K562 (cell line): ENCODE results near the gene LMO3. TPM values are rescaled to one million over a fixed set of nuclear protein-coding genes. Genes with fewer than 3 reads are reported as not detected.

ENCODE experiments used
- CCNT2 ChIP-seq: IDR thresholded peaks from 2 replicates; pipeline ENCODE4 v1.6.1; 2011; ENCODE audit warnings: borderline replicate concordance, low read depth, mild to moderate bottlenecking, moderate library complexity, mixed read lengths, low read length; ENCODE audit not compliant: insufficient read length; ENCODE audit errors: extremely low read depth
- DPF2 ChIP-seq: fragments of 450-650 bp; IDR thresholded peaks from 2 replicates; pipeline ENCODE4 v1.6.1; 2016
- NFXL1 ChIP-seq: fragments of 450-650 bp; formaldehyde crosslinking; IDR thresholded peaks from 2 replicates; pipeline ENCODE4 v1.4.0; 2021; ENCODE audit warnings: mild to moderate bottlenecking
- SLC30A9 ChIP-seq: fragments of 250-450 bp; sonication (Bioruptor Pico); IDR thresholded peaks from 2 replicates; pipeline ENCODE4 v1.8.0; 2022; ENCODE audit warnings: mild to moderate bottlenecking, moderate library complexity
- ZBTB12 ChIP-seq: fragments of 250-450 bp; sonication (Bioruptor Pico); IDR thresholded peaks from 2 replicates; pipeline ENCODE4 v1.4.0; 2020
- ZNF311 ChIP-seq: fragments of 250-450 bp; sonication (Bioruptor Pico); IDR thresholded peaks from 2 replicates; pipeline ENCODE4 v1.4.0; 2020; ENCODE audit warnings: mild to moderate bottlenecking, moderate library complexity
- ZNF639 ChIP-seq, 2 experiments: fragments of 200-800 bp in 1 of 2; sonication (Bioruptor generic) in 1 of 2; sonication (generic) in 1 of 2; formaldehyde crosslinking in 1 of 2; IDR thresholded peaks in 1 of 2; conservative IDR thresholded peaks in 1 of 2; 2 replicates each; pipeline versions ENCODE4 v1.5.0 to v1.6.1; 2016 to 2020; ENCODE audit warnings: missing compliant biosample characterization in 1 of 2, missing genetic modification characterization in 1 of 2, missing genetic modification reagents in 1 of 2
- ZNF740 ChIP-seq, 3 experiments: fragments of 200-800 bp in 1 of 3; sonication (Bioruptor generic) in 1 of 3; sonication (generic) in 1 of 3; formaldehyde crosslinking in 1 of 3; IDR thresholded peaks; 2 replicates each; pipeline versions ENCODE4 v1.6.1 to v1.8.0; 2016 to 2022; ENCODE audit warnings: mild to moderate bottlenecking in 2 of 3, missing compliant biosample characterization in 2 of 3, missing genetic modification characterization in 2 of 3, missing genetic modification reagents in 1 of 3
- polyA plus RNA-seq, 8 experiments: library from polyadenylated mRNA; depleted of rRNA in 4 of 8; stranded (reverse) in 5 of 8; unstranded in 3 of 8; fragments of >200 nt; fragmentation: Nextera tagmentation in 2 of 8; fragmentation: Illumina TruSeq in 1 of 8; extraction: Ambion mirVana in 2 of 8; extraction: Trizol in 1 of 8; gene quantifications; 2 replicates each; pipeline versions ENCODE4 v1.2.1 to v1.2.3, GENCODE V29; 2011 to 2014; ENCODE audit warnings: inconsistent platforms in 1 of 8, missing spikeins in 1 of 8
- total RNA-seq, 7 experiments: library from RNA; depleted of rRNA in 6 of 7; stranded (reverse); fragments of >200 nt in 6 of 7; fragmentation: Illumina TruSeq in 2 of 7; extraction: Trizol in 2 of 7; gene quantifications; 2 replicates each; pipeline versions ENCODE4 v1.2.1 to v1.2.3, GENCODE V29; 2011 to 2021; ENCODE audit warnings: low replicate concordance in 1 of 7
- TF ChIP-seq, protein P1 (sequence below), 2 experiments: fragments of 450-650 bp in 1 of 2; sonication (generic) in 1 of 2; formaldehyde crosslinking in 1 of 2; IDR thresholded peaks in 1 of 2; conservative IDR thresholded peaks in 1 of 2; 2 replicates each; pipeline versions ENCODE4 v1.6.1 to v1.8.1; 2016 to 2023; ENCODE audit warnings: mild to moderate bottlenecking in 2 of 2, moderate library complexity in 2 of 2, inconsistent platforms in 1 of 2, missing genetic modification reagents in 1 of 2

LMO3 gene
- total and polyA plus RNA-seq, 9 of the 15 experiments (the other 6 are each of a cell fraction or from before 2014, with no cell fraction given), result 0.04 to 0.40 (median 0.05) TPM; not detected in 6

- TF ChIP-seq ZNF639 (CRISPR knock-in tag; conservative IDR thresholded peaks at IDR 0.05 in 1 of 2, IDR thresholded peaks at IDR 0.05 in 1 of 2) (no peak), NFXL1 (CRISPR knock-in tag) (no peak), SLC30A9 (CRISPR knock-in tag) (no peak), CCNT2 (no peak), DPF2 (no peak), ZBTB12 (CRISPR knock-in tag) (no peak), ZNF311 (CRISPR knock-in tag) (no peak), ZNF740 (CRISPR knock-in tag; IDR thresholded peaks at IDR 0.05) (no peak), ZNF740 (tag; IDR thresholded peaks at IDR 0.05) (no peak)
- TF ChIP-seq, protein P1, sequence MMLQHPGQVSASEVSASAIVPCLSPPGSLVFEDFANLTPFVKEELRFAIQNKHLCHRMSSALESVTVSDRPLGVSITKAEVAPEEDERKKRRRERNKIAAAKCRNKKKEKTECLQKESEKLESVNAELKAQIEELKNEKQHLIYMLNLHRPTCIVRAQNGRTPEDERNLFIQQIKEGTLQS (IDR thresholded peaks at IDR 0.05), result no peak
- TF ChIP-seq, protein P1 (CRISPR knock-in tag; conservative IDR thresholded peaks at IDR 0.05), result no peak
Observed at GRCh38 chr12:16607906-16608775, 2.2 kb upstream of the LMO3 start (continued).
